ENCODE data around the gene PRMT7.

GRCh38 chr16:68344252-68344651 lies 33.4 kb downstream of the PRMT7 start:
- TF ChIP-seq, protein P1, sequence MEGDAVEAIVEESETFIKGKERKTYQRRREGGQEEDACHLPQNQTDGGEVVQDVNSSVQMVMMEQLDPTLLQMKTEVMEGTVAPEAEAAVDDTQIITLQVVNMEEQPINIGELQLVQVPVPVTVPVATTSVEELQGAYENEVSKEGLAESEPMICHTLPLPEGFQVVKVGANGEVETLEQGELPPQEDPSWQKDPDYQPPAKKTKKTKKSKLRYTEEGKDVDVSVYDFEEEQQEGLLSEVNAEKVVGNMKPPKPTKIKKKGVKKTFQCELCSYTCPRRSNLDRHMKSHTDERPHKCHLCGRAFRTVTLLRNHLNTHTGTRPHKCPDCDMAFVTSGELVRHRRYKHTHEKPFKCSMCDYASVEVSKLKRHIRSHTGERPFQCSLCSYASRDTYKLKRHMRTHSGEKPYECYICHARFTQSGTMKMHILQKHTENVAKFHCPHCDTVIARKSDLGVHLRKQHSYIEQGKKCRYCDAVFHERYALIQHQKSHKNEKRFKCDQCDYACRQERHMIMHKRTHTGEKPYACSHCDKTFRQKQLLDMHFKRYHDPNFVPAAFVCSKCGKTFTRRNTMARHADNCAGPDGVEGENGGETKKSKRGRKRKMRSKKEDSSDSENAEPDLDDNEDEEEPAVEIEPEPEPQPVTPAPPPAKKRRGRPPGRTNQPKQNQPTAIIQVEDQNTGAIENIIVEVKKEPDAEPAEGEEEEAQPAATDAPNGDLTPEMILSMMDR (conservative IDR thresholded peaks at IDR 0.05; ENCODE audit: low read length): no peak
- no peak for TF ChIP-seq EZH2phosphoT487 (IDR thresholded peaks at IDR 0.05; ENCODE audit: borderline replicate concordance, low read depth, low read length)

All from OCI-LY7 (cell line).